RWPE2 (cell line): ENCODE results near the gene OR2M5.

Experiments
- ATAC-seq: fragments of 200-7000 bp; cut with Tn5 transposase; 3 replicates; pipeline ENCODE4 v1.9.1; 2021; ENCODE audit warnings: low read depth
- DNase-seq: peaks from one replicate; pipeline ENCODE4 v3.0.0-alpha.2; 2020; ENCODE audit warnings: low spot score
- H3K27ac ChIP-seq: fragments of 450-650 bp; 2 replicates; pipeline ENCODE4 v1.5.1; 2017; ENCODE audit warnings: mild to moderate bottlenecking; ENCODE audit not compliant: poor library complexity, severe bottlenecking
- H3K27me3 ChIP-seq: fragments of 250-450 bp; sonication (Bioruptor Pico); 2 replicates; pipeline ENCODE4 v1.5.1; 2021; ENCODE audit warnings: mild to moderate bottlenecking, moderate library complexity; ENCODE audit not compliant: insufficient read depth, poor library complexity, severe bottlenecking
- H3K36me3 ChIP-seq: fragments of 250-450 bp; sonication (Bioruptor Pico); 2 replicates; pipeline ENCODE4 v1.5.1; 2020; ENCODE audit warnings: low read depth, mild to moderate bottlenecking, moderate library complexity
- H3K4me1 ChIP-seq: fragments of 250-450 bp; sonication (Bioruptor Pico); 2 replicates; pipeline ENCODE4 v1.5.1; 2021; ENCODE audit warnings: mild to moderate bottlenecking, moderate library complexity; ENCODE audit not compliant: insufficient read depth, poor library complexity, severe bottlenecking
- H3K4me3 ChIP-seq: fragments of 250-450 bp; sonication (Bioruptor Pico); 2 replicates; pipeline ENCODE4 v1.5.1; 2021; ENCODE audit warnings: mild to moderate bottlenecking, moderate library complexity; ENCODE audit not compliant: severe bottlenecking
- H3K9me3 ChIP-seq: fragments of 250-450 bp; sonication (Bioruptor Pico); 2 replicates; pipeline ENCODE4 v1.5.1; 2021; ENCODE audit warnings: mild to moderate bottlenecking, moderate library complexity; ENCODE audit not compliant: severe bottlenecking
- CTCF ChIP-seq: fragments of 450-650 bp; IDR thresholded peaks from one replicate; pipeline ENCODE4 v1.5.1; 2017; ENCODE audit warnings: mild to moderate bottlenecking, moderate library complexity; ENCODE audit not compliant: poor library complexity, severe bottlenecking

Gene OR2M5

GRCh38 chr1:248183996-248184395 is 39.0 kb downstream of the OR2M5 start:
- Histone ChIP-seq H3K9me3 (no peaks in the 10 kb centered on the region), H3K4me3 (no peak overlapping the region), H3K36me3 (no peaks in the 10 kb centered on the region), H3K27ac (no peak overlapping the region), H3K4me1 (no peaks in the 10 kb centered on the region), H3K27me3 (no peaks in the 10 kb centered on the region)
- DNase-seq (no peak), ATAC-seq (no peak)
- TF ChIP-seq CTCF: no peak

GRCh38 chr1:248187363-248187762 is 42.4 kb downstream of the OR2M5 start:
- H3K9me3 ChIP-seq: no peaks in the 10 kb centered on the region
- H3K4me3 ChIP-seq: no peak overlapping the region
- H3K36me3 ChIP-seq: no peaks in the 10 kb centered on the region
- ATAC-seq: no peak
- H3K4me1 ChIP-seq: no peaks in the 10 kb centered on the region
- no peak for DNase-seq
- H3K27me3 ChIP-seq: no peaks in the 10 kb centered on the region
- TF ChIP-seq CTCF: no peak
- no peak overlapping the region for H3K27ac ChIP-seq

GRCh38 chr1:248189026-248189425 is 44.1 kb downstream of the OR2M5 start:
- DNase-seq (no peak), ATAC-seq (no peak)
- H3K36me3 ChIP-seq: no peaks in the 10 kb centered on the region
- no peaks in the 10 kb centered on the region for H3K4me1 ChIP-seq
- no peak overlapping the region for H3K27ac ChIP-seq
- no peaks in the 10 kb centered on the region for H3K27me3 ChIP-seq
- H3K9me3 ChIP-seq: no peaks in the 10 kb centered on the region
- no peak overlapping the region for H3K4me3 ChIP-seq
- no peak for TF ChIP-seq CTCF

GRCh38 chr1:248194117-248194516 is 49.2 kb downstream of the OR2M5 start:
- ATAC-seq: no peak
- no peak for TF ChIP-seq CTCF
- no peaks in the 10 kb centered on the region for H3K9me3 ChIP-seq

More at GRCh38 chr1:248194117-248194516, 49.2 kb downstream of the OR2M5 start:
- H3K27me3 ChIP-seq: no peaks in the 10 kb centered on the region
- H3K4me1 ChIP-seq: no peaks in the 10 kb centered on the region
- no peak overlapping the region for H3K4me3 ChIP-seq
- no peak for DNase-seq
- no peaks in the 10 kb centered on the region for H3K36me3 ChIP-seq
- H3K27ac ChIP-seq: no peak overlapping the region
